Measurements from ENCODE around the gene UNC93B1.
"Not testable (repeated sequence)": the region's sequence is repeated elsewhere in the genome, so short reads cannot be mapped to it uniquely, and the experiment has no call there.

DNA sequence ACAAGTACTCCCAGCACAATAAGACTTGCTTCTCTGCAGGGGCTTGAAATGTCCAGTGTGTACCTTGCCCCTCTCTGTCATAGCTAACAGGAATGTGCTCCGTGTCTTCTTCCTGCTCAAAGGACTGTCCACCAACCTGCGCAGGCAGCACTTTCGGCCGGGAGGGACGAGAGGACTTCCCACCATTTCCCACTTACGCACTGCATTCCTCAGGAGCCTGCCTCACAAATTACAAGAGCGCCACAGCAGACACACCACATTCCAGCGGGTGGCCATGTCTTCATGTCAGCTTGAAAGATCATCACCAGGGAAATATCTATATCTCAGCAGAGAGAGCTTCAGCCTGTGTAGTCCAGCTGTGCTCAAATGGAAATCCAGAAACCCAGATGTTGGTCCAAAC lies 53.2 kb downstream of the UNC93B1 start:
- TF ChIP-seq, protein P1, sequence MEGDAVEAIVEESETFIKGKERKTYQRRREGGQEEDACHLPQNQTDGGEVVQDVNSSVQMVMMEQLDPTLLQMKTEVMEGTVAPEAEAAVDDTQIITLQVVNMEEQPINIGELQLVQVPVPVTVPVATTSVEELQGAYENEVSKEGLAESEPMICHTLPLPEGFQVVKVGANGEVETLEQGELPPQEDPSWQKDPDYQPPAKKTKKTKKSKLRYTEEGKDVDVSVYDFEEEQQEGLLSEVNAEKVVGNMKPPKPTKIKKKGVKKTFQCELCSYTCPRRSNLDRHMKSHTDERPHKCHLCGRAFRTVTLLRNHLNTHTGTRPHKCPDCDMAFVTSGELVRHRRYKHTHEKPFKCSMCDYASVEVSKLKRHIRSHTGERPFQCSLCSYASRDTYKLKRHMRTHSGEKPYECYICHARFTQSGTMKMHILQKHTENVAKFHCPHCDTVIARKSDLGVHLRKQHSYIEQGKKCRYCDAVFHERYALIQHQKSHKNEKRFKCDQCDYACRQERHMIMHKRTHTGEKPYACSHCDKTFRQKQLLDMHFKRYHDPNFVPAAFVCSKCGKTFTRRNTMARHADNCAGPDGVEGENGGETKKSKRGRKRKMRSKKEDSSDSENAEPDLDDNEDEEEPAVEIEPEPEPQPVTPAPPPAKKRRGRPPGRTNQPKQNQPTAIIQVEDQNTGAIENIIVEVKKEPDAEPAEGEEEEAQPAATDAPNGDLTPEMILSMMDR (conservative IDR thresholded peaks at IDR 0.05; ENCODE audit: low read length) = not testable (repeated sequence)
- TF ChIP-seq EZH2phosphoT487 (IDR thresholded peaks at IDR 0.05; ENCODE audit: borderline replicate concordance) = not testable (repeated sequence)

Data from Loucy (cell line).